Measurements from ENCODE around the gene TACC2.

The TACC2 gene

GRCh38 chr10:121976607-121977006 is 12.4 kb upstream of the TACC2 start:
- Histone ChIP-seq H3K4me2 (ENCODE audit: low read length) (no peak overlapping the region), H2AK5ac (ENCODE audit: low read length) (no peak overlapping the region), H4K8ac (ENCODE audit: low read depth, low read length) (no peak overlapping the region), H2BK15ac (replicated peaks; ENCODE audit: low read depth) (no peak overlapping the region), H3K4me1 (ENCODE audit: control insufficient read depth, low read depth, low read length) (no peaks in the 10 kb centered on the region), H3K56ac (ENCODE audit: low read length) (no peak overlapping the region), H3K36me3 (ENCODE audit: control insufficient read depth, insufficient read depth, low read length) (no peaks in the 10 kb centered on the region), H3K27me3 (ENCODE audit: insufficient read depth, low read length, poor library complexity) (no peaks in the 10 kb centered on the region), H2BK120ac (ENCODE audit: low read depth, low read length) (no peak overlapping the region), H3K9ac (ENCODE audit: low read length) (no peak overlapping the region), H3K79me1 (ENCODE audit: low read length) (peaks cover 4% of the 10 kb centered on the region), H3K4ac (ENCODE audit: low read depth, low read length) (no peak overlapping the region), H3K18ac (ENCODE audit: low read length) (no peak overlapping the region), H3K27ac (ENCODE audit: low read depth, low read length) (no peak overlapping the region), H3K79me2 (ENCODE audit: control insufficient read depth, insufficient read depth, low read length) (peaks cover 2% of the 10 kb centered on the region), H2BK5ac (ENCODE audit: low read length) (no peak overlapping the region), H3K23ac (ENCODE audit: low read length) (no peak overlapping the region), H4K5ac (ENCODE audit: low read length) (no peak overlapping the region), H3K4me3 (ENCODE audit: low read length) (no peak overlapping the region)
- no peak for DNase-seq
- WGBS (ENCODE audit: extremely low coverage, insufficient coverage, low lambda C conversion rate): no CpG with 5 or more reads among the region's 6 CpGs

- Histone ChIP-seq H3K9ac (ENCODE audit: low read length) (no peak overlapping the region), H3K4me1 (ENCODE audit: control insufficient read depth, low read depth, low read length) (no peaks in the 10 kb centered on the region), H2AK5ac (ENCODE audit: low read length) (no peak overlapping the region), H2BK5ac (ENCODE audit: low read length) (no peak overlapping the region), H4K5ac (ENCODE audit: low read length) (no peak overlapping the region), H3K27ac (ENCODE audit: low read depth, low read length) (no peak overlapping the region), H4K8ac (ENCODE audit: low read depth, low read length) (no peak overlapping the region), H3K79me2 (ENCODE audit: control insufficient read depth, insufficient read depth, low read length) (no peaks in the 10 kb centered on the region), H3K4me3 (ENCODE audit: low read length) (no peak overlapping the region), H3K27me3 (ENCODE audit: insufficient read depth, low read length, poor library complexity) (no peaks in the 10 kb centered on the region), H2BK120ac (ENCODE audit: low read depth, low read length) (no peak overlapping the region), H3K79me1 (ENCODE audit: low read length) (no peaks in the 10 kb centered on the region), H3K4me2 (ENCODE audit: low read length) (no peak overlapping the region), H3K56ac (ENCODE audit: low read length) (no peak overlapping the region), H3K18ac (ENCODE audit: low read length) (no peak overlapping the region), H3K4ac (ENCODE audit: low read depth, low read length) (no peak overlapping the region), H2BK15ac (replicated peaks; ENCODE audit: low read depth) (no peak overlapping the region), H3K36me3 (ENCODE audit: control insufficient read depth, insufficient read depth, low read length) (no peaks in the 10 kb centered on the region), H3K23ac (ENCODE audit: low read length) (no peak overlapping the region)
- no CpG with 5 or more reads among the region's 26 CpGs for WGBS (ENCODE audit: extremely low coverage, insufficient coverage, low lambda C conversion rate)
- no peak for DNase-seq
Measured at GRCh38 chr10:121978511-121978910, 10.5 kb upstream of the TACC2 start.

- no peak overlapping the region for H3K4me3 ChIP-seq (ENCODE audit: low read length)
- H3K79me2 ChIP-seq (ENCODE audit: control insufficient read depth, insufficient read depth, low read length): no peaks in the 10 kb centered on the region
- H3K4ac ChIP-seq (ENCODE audit: low read depth, low read length): no peak overlapping the region
- H3K23ac ChIP-seq (ENCODE audit: low read length): no peak overlapping the region
- H2AK5ac ChIP-seq (ENCODE audit: low read length): no peak overlapping the region
- no peak overlapping the region for H4K5ac ChIP-seq (ENCODE audit: low read length)
- H3K27ac ChIP-seq (ENCODE audit: low read depth, low read length): no peak overlapping the region
- no peak overlapping the region for H4K8ac ChIP-seq (ENCODE audit: low read depth, low read length)
- no peaks in the 10 kb centered on the region for H3K79me1 ChIP-seq (ENCODE audit: low read length)
- no peak for DNase-seq
- no peak overlapping the region for H3K4me2 ChIP-seq (ENCODE audit: low read length)
- no peak overlapping the region for H3K56ac ChIP-seq (ENCODE audit: low read length)
- H2BK120ac ChIP-seq (ENCODE audit: low read depth, low read length): no peak overlapping the region
- no peak overlapping the region for H2BK15ac ChIP-seq (replicated peaks; ENCODE audit: low read depth)
- no peaks in the 10 kb centered on the region for H3K4me1 ChIP-seq (ENCODE audit: control insufficient read depth, low read depth, low read length)
- no peak overlapping the region for H2BK5ac ChIP-seq (ENCODE audit: low read length)
- H3K18ac ChIP-seq (ENCODE audit: low read length): no peak overlapping the region
- no peaks in the 10 kb centered on the region for H3K27me3 ChIP-seq (ENCODE audit: insufficient read depth, low read length, poor library complexity)
- H3K9ac ChIP-seq (ENCODE audit: low read length): no peak overlapping the region
- WGBS (ENCODE audit: extremely low coverage, insufficient coverage, low lambda C conversion rate): no CpG with 5 or more reads among the region's 2 CpGs
- H3K36me3 ChIP-seq (ENCODE audit: control insufficient read depth, insufficient read depth, low read length): no peaks in the 10 kb centered on the region
Measured at GRCh38 chr10:121981346-121981745, 7.6 kb upstream of the TACC2 start.

GRCh38 chr10:121983852-121984251 is 5.1 kb upstream of the TACC2 start:
- Histone ChIP-seq H3K79me2 (ENCODE audit: control insufficient read depth, insufficient read depth, low read length) (no peaks in the 10 kb centered on the region), H2BK5ac (ENCODE audit: low read length) (no peak overlapping the region), H3K36me3 (ENCODE audit: control insufficient read depth, insufficient read depth, low read length) (no peaks in the 10 kb centered on the region), H3K4me1 (ENCODE audit: control insufficient read depth, low read depth, low read length) (no peaks in the 10 kb centered on the region), H3K27me3 (ENCODE audit: insufficient read depth, low read length, poor library complexity) (no peaks in the 10 kb centered on the region), H3K4me2 (ENCODE audit: low read length) (no peak overlapping the region), H3K79me1 (ENCODE audit: low read length) (no peaks in the 10 kb centered on the region), H3K23ac (ENCODE audit: low read length) (no peak overlapping the region), H4K8ac (ENCODE audit: low read depth, low read length) (no peak overlapping the region), H3K27ac (ENCODE audit: low read depth, low read length) (no peak overlapping the region), H3K9ac (ENCODE audit: low read length) (no peak overlapping the region), H3K18ac (ENCODE audit: low read length) (no peak overlapping the region), H2BK15ac (replicated peaks; ENCODE audit: low read depth) (no peak overlapping the region), H2BK120ac (ENCODE audit: low read depth, low read length) (no peak overlapping the region), H3K4ac (ENCODE audit: low read depth, low read length) (no peak overlapping the region), H4K5ac (ENCODE audit: low read length) (no peak overlapping the region), H3K56ac (ENCODE audit: low read length) (no peak overlapping the region), H2AK5ac (ENCODE audit: low read length) (no peak overlapping the region), H3K4me3 (ENCODE audit: low read length) (no peak overlapping the region)
- DNase-seq: no peak
- 100% methylated on average over 3 of the region's 5 CpGs for WGBS (ENCODE audit: extremely low coverage, insufficient coverage, low lambda C conversion rate)

GRCh38 chr10:121984463-121984862 is 4.5 kb upstream of the TACC2 start:
- Histone ChIP-seq H3K4me1 (ENCODE audit: control insufficient read depth, low read depth, low read length) (no peaks in the 10 kb centered on the region), H3K79me2 (ENCODE audit: control insufficient read depth, insufficient read depth, low read length) (no peaks in the 10 kb centered on the region), H3K79me1 (ENCODE audit: low read length) (no peaks in the 10 kb centered on the region), H3K4me2 (ENCODE audit: low read length) (no peak overlapping the region), H2BK15ac (replicated peaks; ENCODE audit: low read depth) (no peak overlapping the region), H3K36me3 (ENCODE audit: control insufficient read depth, insufficient read depth, low read length) (no peaks in the 10 kb centered on the region), H3K56ac (ENCODE audit: low read length) (no peak overlapping the region), H3K23ac (ENCODE audit: low read length) (no peak overlapping the region), H3K9ac (ENCODE audit: low read length) (no peak overlapping the region), H3K18ac (ENCODE audit: low read length) (no peak overlapping the region), H3K27me3 (ENCODE audit: insufficient read depth, low read length, poor library complexity) (no peaks in the 10 kb centered on the region), H3K4me3 (ENCODE audit: low read length) (no peak overlapping the region), H2BK120ac (ENCODE audit: low read depth, low read length) (no peak overlapping the region), H2BK5ac (ENCODE audit: low read length) (no peak overlapping the region), H4K5ac (ENCODE audit: low read length) (no peak overlapping the region), H2AK5ac (ENCODE audit: low read length) (no peak overlapping the region), H3K27ac (ENCODE audit: low read depth, low read length) (no peak overlapping the region), H3K4ac (ENCODE audit: low read depth, low read length) (no peak overlapping the region), H4K8ac (ENCODE audit: low read depth, low read length) (no peak overlapping the region)
- WGBS (ENCODE audit: extremely low coverage, insufficient coverage, low lambda C conversion rate): no CpG with 5 or more reads among the region's 2 CpGs
- DNase-seq: no peak

- Histone ChIP-seq H3K23ac (ENCODE audit: low read length) (no peak overlapping the region), H2BK120ac (ENCODE audit: low read depth, low read length) (no peak overlapping the region), H2AK5ac (ENCODE audit: low read length) (no peak overlapping the region), H3K79me1 (ENCODE audit: low read length) (no peaks in the 10 kb centered on the region), H3K4ac (ENCODE audit: low read depth, low read length) (no peak overlapping the region), H3K4me2 (ENCODE audit: low read length) (no peak overlapping the region), H4K8ac (ENCODE audit: low read depth, low read length) (no peak overlapping the region), H2BK5ac (ENCODE audit: low read length) (no peak overlapping the region), H4K5ac (ENCODE audit: low read length) (no peak overlapping the region), H3K9ac (ENCODE audit: low read length) (no peak overlapping the region), H3K4me1 (ENCODE audit: control insufficient read depth, low read depth, low read length) (no peaks in the 10 kb centered on the region), H2BK15ac (replicated peaks; ENCODE audit: low read depth) (no peak overlapping the region), H3K56ac (ENCODE audit: low read length) (no peak overlapping the region), H3K27ac (ENCODE audit: low read depth, low read length) (no peak overlapping the region), H3K4me3 (ENCODE audit: low read length) (no peak overlapping the region), H3K36me3 (ENCODE audit: control insufficient read depth, insufficient read depth, low read length) (no peaks in the 10 kb centered on the region), H3K27me3 (ENCODE audit: insufficient read depth, low read length, poor library complexity) (no peaks in the 10 kb centered on the region), H3K79me2 (ENCODE audit: control insufficient read depth, insufficient read depth, low read length) (no peaks in the 10 kb centered on the region), H3K18ac (ENCODE audit: low read length) (no peak overlapping the region)
- no peak for DNase-seq
- no CpG with 5 or more reads among the region's 9 CpGs for WGBS (ENCODE audit: extremely low coverage, insufficient coverage, low lambda C conversion rate)
Measured at GRCh38 chr10:121990015-121990677, 1.2 kb downstream of the TACC2 start.

Measured in mesendoderm (in vitro differentiated cells).